C4-2B (cell line): ENCODE data around the gene CLDN9.

Source experiments
- H3K27ac ChIP-seq: fragments of 450-650 bp; 2 replicates; pipeline ENCODE4 v1.5.1; 2017
- CTCF ChIP-seq: fragments of 450-650 bp; conservative IDR thresholded peaks from 2 replicates; pipeline ENCODE4 v1.5.1; 2017; ENCODE audit warnings: mild to moderate bottlenecking
- ZFX ChIP-seq: fragments of 450-650 bp; IDR thresholded peaks from 2 replicates; pipeline ENCODE4 v1.6.1; 2017

The CLDN9 gene

GRCh38 chr16:3012828-3013420 is at the start of gene CLDN9:
CLDN9 (plus strand) TSS chr16:3012923; CDS start chr16:3013363, 440 bp downstream.
- TF ChIP-seq CTCF: no peak
- TF ChIP-seq ZFX: no peak
- no peak within 1 kb of the TSS for H3K27ac ChIP-seq

GRCh38 chr16:2963074-2963722 is 49.5 kb upstream of the CLDN9 start:
- H3K27ac ChIP-seq: peak overlapping the region; percentile 92
- no peak for TF ChIP-seq CTCF
- TF ChIP-seq ZFX: no peak

GRCh38 chr16:2963723-2964474 is 48.8 kb upstream of the CLDN9 start, which contains the start of gene KREMEN2:
KREMEN2 (plus strand) TSS chr16:2964275; CDS start chr16:2964521, 246 bp downstream.
- peak within 1 kb of the TSS; percentile 92 for H3K27ac ChIP-seq
- TF ChIP-seq CTCF (peak; percentile 25), ZFX (no peak)

- TF ChIP-seq CTCF (peak; percentile 12), ZFX (peak; percentile 57; the same call in 1 of the 2 replicates)
- H3K27ac ChIP-seq: peak overlapping the region; percentile 92
These were observed 48.0 kb upstream of the CLDN9 start for GRCh38 chr16:2964475-2965336.

GRCh38 chr16:2966043-2966807 is 46.5 kb upstream of the CLDN9 start:
- TF ChIP-seq CTCF: no peak
- TF ChIP-seq ZFX: no peak
- peak overlapping the region; percentile 92 for H3K27ac ChIP-seq

- peak overlapping the region; percentile 92 for H3K27ac ChIP-seq
- peak; percentile 56 for TF ChIP-seq CTCF
- TF ChIP-seq ZFX: peak; percentile 29; the same call in 1 of the 2 replicates
These were observed 45.9 kb upstream of the CLDN9 start for GRCh38 chr16:2966808-2967191.
